RWPE2 (cell line): ENCODE measurements around the gene SLIT3.
A peak's percentile ranks its signal among the peaks of the same experiment; 100 is the strongest.

Source experiments
- ATAC-seq: fragments of 200-7000 bp; cut with Tn5 transposase; 3 replicates; pipeline ENCODE4 v1.9.1; 2021; ENCODE audit warnings: low read depth
- DNase-seq: peaks from one replicate; pipeline ENCODE4 v3.0.0-alpha.2; 2020; ENCODE audit warnings: low spot score
- H3K27ac ChIP-seq: fragments of 450-650 bp; 2 replicates; pipeline ENCODE4 v1.5.1; 2017; ENCODE audit warnings: mild to moderate bottlenecking; ENCODE audit not compliant: poor library complexity, severe bottlenecking
- H3K27me3 ChIP-seq: fragments of 250-450 bp; sonication (Bioruptor Pico); 2 replicates; pipeline ENCODE4 v1.5.1; 2021; ENCODE audit warnings: mild to moderate bottlenecking, moderate library complexity; ENCODE audit not compliant: insufficient read depth, poor library complexity, severe bottlenecking
- H3K36me3 ChIP-seq: fragments of 250-450 bp; sonication (Bioruptor Pico); 2 replicates; pipeline ENCODE4 v1.5.1; 2020; ENCODE audit warnings: low read depth, mild to moderate bottlenecking, moderate library complexity
- H3K4me1 ChIP-seq: fragments of 250-450 bp; sonication (Bioruptor Pico); 2 replicates; pipeline ENCODE4 v1.5.1; 2021; ENCODE audit warnings: mild to moderate bottlenecking, moderate library complexity; ENCODE audit not compliant: insufficient read depth, poor library complexity, severe bottlenecking
- H3K4me3 ChIP-seq: fragments of 250-450 bp; sonication (Bioruptor Pico); 2 replicates; pipeline ENCODE4 v1.5.1; 2021; ENCODE audit warnings: mild to moderate bottlenecking, moderate library complexity; ENCODE audit not compliant: severe bottlenecking
- H3K9me3 ChIP-seq: fragments of 250-450 bp; sonication (Bioruptor Pico); 2 replicates; pipeline ENCODE4 v1.5.1; 2021; ENCODE audit warnings: mild to moderate bottlenecking, moderate library complexity; ENCODE audit not compliant: severe bottlenecking
- TF ChIP-seq, protein P1 (sequence below): fragments of 450-650 bp; IDR thresholded peaks from one replicate; pipeline ENCODE4 v1.5.1; 2017; ENCODE audit warnings: mild to moderate bottlenecking, moderate library complexity; ENCODE audit not compliant: poor library complexity, severe bottlenecking

Gene SLIT3

DNA sequence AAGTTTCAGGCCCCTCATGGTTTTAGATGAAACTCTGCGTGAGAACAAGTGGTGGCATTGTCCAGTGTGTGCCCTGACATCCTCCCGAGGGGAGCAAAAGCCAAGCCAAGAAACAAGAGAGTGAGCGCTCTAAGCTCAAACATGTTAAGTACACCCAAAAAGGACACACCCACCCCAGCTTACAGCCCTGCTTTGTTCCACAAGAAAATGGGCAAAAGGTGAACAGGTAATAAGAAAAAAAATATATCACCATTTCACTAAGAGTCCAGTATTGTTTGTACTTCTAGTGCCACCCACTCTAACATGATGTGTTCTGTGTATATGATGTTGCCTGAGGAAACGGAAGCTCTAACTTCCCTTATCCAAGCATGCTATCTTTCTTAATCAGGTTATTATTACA is 278.2 kb downstream of the SLIT3 start:
- Histone ChIP-seq H3K9me3 (no peaks in the 10 kb centered on the region), H3K27ac (no peak overlapping the region), H3K36me3 (no peaks in the 10 kb centered on the region), H3K4me3 (no peak overlapping the region), H3K27me3 (no peaks in the 10 kb centered on the region), H3K4me1 (no peaks in the 10 kb centered on the region)
- DNase-seq (no peak), ATAC-seq (no peak)
- TF ChIP-seq, protein P1, sequence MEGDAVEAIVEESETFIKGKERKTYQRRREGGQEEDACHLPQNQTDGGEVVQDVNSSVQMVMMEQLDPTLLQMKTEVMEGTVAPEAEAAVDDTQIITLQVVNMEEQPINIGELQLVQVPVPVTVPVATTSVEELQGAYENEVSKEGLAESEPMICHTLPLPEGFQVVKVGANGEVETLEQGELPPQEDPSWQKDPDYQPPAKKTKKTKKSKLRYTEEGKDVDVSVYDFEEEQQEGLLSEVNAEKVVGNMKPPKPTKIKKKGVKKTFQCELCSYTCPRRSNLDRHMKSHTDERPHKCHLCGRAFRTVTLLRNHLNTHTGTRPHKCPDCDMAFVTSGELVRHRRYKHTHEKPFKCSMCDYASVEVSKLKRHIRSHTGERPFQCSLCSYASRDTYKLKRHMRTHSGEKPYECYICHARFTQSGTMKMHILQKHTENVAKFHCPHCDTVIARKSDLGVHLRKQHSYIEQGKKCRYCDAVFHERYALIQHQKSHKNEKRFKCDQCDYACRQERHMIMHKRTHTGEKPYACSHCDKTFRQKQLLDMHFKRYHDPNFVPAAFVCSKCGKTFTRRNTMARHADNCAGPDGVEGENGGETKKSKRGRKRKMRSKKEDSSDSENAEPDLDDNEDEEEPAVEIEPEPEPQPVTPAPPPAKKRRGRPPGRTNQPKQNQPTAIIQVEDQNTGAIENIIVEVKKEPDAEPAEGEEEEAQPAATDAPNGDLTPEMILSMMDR: no peak

DNA sequence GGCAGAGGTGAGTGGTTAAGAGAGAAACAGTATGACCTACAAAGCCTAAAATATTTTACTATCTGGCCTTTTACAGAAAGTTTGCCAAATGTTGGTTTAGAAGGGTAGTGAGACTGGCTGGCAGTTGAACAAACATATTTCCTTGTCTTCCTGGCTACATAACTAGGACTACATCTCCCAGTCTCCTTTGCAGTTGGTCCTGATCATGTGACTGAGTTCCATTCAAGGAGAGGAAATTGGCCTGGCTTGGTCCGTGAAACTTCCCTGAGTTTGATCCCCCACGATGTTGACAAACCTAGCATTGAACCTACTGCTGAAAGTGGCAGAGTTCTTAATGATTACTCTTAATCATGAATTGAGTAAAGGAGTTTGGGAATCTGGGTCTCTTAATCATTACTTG is 280.8 kb downstream of the SLIT3 start:
- DNase-seq: no peak
- no peaks in the 10 kb centered on the region for H3K36me3 ChIP-seq
- no peak overlapping the region for H3K4me3 ChIP-seq
- H3K4me1 ChIP-seq: no peaks in the 10 kb centered on the region
- H3K27ac ChIP-seq: no peak overlapping the region
- TF ChIP-seq, protein P1: no peak
- H3K27me3 ChIP-seq: no peaks in the 10 kb centered on the region
- ATAC-seq: no peak
- no peaks in the 10 kb centered on the region for H3K9me3 ChIP-seq

DNA sequence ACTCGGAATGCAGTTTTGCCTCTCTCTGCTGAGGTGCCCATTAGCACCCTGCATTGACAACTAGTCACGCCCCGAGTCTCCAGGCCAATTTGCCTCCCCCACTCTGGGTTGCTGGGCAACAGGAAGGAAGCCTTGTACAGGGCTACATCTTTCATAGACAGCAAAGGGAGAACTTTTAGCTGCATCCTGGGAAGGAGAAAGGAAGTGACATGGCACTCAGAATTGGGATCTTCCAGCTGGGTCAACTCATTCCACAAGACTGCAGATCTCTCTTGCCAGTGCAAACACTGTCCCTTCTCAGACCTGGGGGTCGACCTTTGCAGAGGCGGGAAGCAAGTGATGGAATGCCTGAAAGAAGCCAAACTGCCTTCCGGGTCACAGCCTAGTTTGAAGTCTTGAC is 282.0 kb downstream of the SLIT3 start:
- no peaks in the 10 kb centered on the region for H3K4me1 ChIP-seq

DNA sequence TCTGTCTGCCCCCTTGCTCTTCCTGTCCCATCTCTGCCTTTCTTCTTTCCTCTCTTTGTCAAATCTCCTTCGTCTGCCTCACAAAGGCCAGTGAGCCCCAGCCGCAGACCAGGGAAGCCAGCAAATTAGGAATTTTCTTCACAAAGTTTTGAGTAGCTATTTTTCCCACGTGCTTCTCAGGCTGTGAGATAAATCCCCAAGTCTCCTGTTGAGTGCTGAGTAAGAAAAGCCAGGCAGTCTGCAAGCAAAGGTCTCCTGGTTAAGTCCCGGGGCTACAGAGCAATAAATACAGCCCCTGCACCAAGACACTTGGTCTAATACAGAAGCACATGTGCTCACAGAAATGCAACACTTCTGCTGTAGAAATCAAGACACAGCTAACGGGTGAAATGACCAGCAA is 284.9 kb downstream of the SLIT3 start:
- H3K36me3 ChIP-seq: no peaks in the 10 kb centered on the region
- TF ChIP-seq, protein P1: no peak
- no peaks in the 10 kb centered on the region for H3K4me1 ChIP-seq
- H3K4me3 ChIP-seq: no peak overlapping the region
- no peak overlapping the region for H3K27ac ChIP-seq
- DNase-seq (no peak), ATAC-seq (no peak)
- no peaks in the 10 kb centered on the region for H3K27me3 ChIP-seq
- H3K9me3 ChIP-seq: no peaks in the 10 kb centered on the region

More for the DNA sequence above, 282.0 kb downstream of the SLIT3 start:
- Histone ChIP-seq H3K27me3 (no peaks in the 10 kb centered on the region), H3K27ac (no peak overlapping the region), H3K36me3 (no peaks in the 10 kb centered on the region), H3K4me3 (no peak overlapping the region), H3K9me3 (no peaks in the 10 kb centered on the region)
- DNase-seq (no peak), ATAC-seq (no peak)
- TF ChIP-seq, protein P1: no peak

DNA sequence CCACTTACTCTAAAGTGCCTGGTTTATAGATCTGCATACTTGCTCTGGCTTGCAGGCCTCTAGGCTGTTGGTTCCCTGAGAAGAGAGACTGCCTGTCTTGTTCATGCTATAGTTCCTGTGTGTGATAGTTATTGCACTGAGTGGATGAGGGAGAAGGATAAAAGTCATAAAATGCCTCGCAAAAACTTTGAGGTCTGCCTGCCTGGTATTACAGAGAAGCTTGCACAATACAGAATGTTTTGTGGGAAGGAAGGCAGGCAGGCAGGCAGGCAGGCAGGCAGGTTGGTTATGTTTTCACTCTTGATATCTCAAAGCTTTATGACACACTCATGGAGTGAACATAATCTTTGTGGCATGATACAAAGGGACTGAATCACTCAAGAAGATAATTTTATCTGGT is 287.1 kb downstream of the SLIT3 start:
- peak; percentile 60 for ATAC-seq
- TF ChIP-seq, protein P1: no peak
- DNase-seq: no peak
- no peak overlapping the region for H3K4me3 ChIP-seq
- H3K9me3 ChIP-seq: no peaks in the 10 kb centered on the region
- H3K4me1 ChIP-seq: no peaks in the 10 kb centered on the region
- H3K27me3 ChIP-seq: no peaks in the 10 kb centered on the region
- H3K36me3 ChIP-seq: no peaks in the 10 kb centered on the region
- no peak overlapping the region for H3K27ac ChIP-seq
